WI38 (cell line): ENCODE measurements around the gene GRHPR.
A peak's percentile ranks its signal among the peaks of the same experiment; 100 is the strongest.

Experiments
- H3K4me3 ChIP-seq: 2 replicates; pipeline ENCODE4 v1.5.1; 2011; ENCODE audit warnings: low read depth, mild to moderate bottlenecking, control low read depth, low read length
- CTCF ChIP-seq: IDR thresholded peaks from 2 replicates; pipeline ENCODE4 v1.5.1; 2012; ENCODE audit warnings: low read depth, mild to moderate bottlenecking, control low read depth, low read length

The GRHPR gene

GRCh38 chr9:37422289-37423104 is at the start of gene GRHPR:
Gene GRHPR, plus strand, starts transcription at chr9:37422696. Its CDS starts 55 bp downstream, at chr9:37422751.
- no peak for TF ChIP-seq CTCF
- H3K4me3 ChIP-seq, result peak within 1 kb of the TSS; percentile 91

GRCh38 chr9:37372839-37373238 is 49.7 kb upstream of the GRHPR start:
- no peak for TF ChIP-seq CTCF
- H3K4me3 ChIP-seq, result no peak overlapping the region

GRCh38 chr9:37373621-37374020 is 48.9 kb upstream of the GRHPR start:
- TF ChIP-seq CTCF, result no peak
- no peak overlapping the region for H3K4me3 ChIP-seq

- TF ChIP-seq CTCF, result no peak
- H3K4me3 ChIP-seq, result no peak overlapping the region
These were observed 47.6 kb upstream of the GRHPR start for GRCh38 chr9:37374892-37375291.

- TF ChIP-seq CTCF, result no peak
- no peak overlapping the region for H3K4me3 ChIP-seq
These were observed 44.5 kb upstream of the GRHPR start for GRCh38 chr9:37377688-37378612.

- no peak overlapping the region for H3K4me3 ChIP-seq
- TF ChIP-seq CTCF, result no peak
These were observed 43.9 kb upstream of the GRHPR start for GRCh38 chr9:37378613-37379004.

- no peak for TF ChIP-seq CTCF
- H3K4me3 ChIP-seq, result no peak overlapping the region
These were observed 42.7 kb upstream of the GRHPR start for GRCh38 chr9:37379835-37380234.
